ENCODE data around the gene NTNG1.
"Not testable (repeated sequence)": the region's sequence is repeated elsewhere in the genome, so short reads cannot be mapped to it uniquely, and the experiment has no call there.

The NTNG1 gene

DNA sequence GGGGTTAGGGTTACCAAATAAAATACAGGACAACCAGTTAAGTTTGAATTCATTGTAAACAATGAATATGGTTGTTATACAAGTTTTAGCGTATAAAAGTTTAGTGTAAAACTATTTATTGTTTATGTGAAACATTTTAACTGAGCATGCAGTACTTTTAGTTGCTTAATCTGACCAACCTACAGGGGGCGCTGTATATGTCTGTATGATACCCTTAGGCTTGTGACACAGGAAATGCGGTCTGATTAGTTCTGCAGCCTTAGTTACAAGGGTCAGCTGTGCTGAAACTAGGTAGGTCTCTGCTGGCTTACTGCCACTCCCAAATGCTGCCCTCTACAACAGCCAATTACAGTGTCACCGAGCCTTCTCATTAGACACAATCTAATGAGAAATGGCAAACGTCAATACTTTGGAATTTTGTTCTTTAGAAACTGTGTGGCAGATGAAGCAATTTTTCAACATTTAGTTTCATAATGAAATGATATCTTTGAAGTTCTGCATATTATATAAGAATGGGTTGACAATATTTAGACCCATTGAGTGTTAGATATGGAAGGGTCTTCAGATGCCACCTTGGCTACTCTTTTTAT, 56.2 kb downstream of the NTNG1 start:
- Mint-ChIP-seq H3K4me1 (no peaks in the 10 kb centered on the region), H3K4me3 (no peak overlapping the region), H3K27ac (no peak overlapping the region), H3K36me3 (no peaks in the 10 kb centered on the region), H3K27me3 (no peaks in the 10 kb centered on the region), H3K9me3 (peaks cover 4 to 5% of the 10 kb centered on the region in 2 donors)
- DNase-seq (peak; percentile 11), ATAC-seq (replicated peaks) (peak; percentile 71 to 76)

DNA sequence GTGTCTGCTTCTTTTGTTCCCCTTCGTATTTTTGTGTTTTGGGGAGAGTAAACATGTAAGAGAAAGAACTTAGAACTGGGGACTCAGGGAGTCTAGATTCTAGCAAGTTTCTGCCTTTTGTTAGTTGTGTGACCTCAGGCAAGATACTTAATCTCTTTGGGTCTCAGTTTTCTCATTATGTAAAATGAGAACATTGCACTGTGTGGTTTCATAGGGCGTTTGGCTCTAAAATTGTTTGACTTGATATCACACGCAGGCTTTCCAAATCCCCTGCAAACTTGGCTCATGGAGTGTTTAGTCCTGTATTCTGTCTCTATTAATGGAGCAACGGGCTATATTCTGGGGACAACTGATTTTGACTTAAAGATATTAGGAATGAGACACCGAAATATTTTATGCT, 57.7 kb downstream of the NTNG1 start:
- no peaks in the 10 kb centered on the region for H3K27me3 Mint-ChIP-seq
- H3K9me3 Mint-ChIP-seq: peaks cover 5 to 6% of the 10 kb centered on the region in 2 donors
- ATAC-seq (replicated peaks) (no peak), DNase-seq (no peak)
- H3K36me3 Mint-ChIP-seq: peaks cover 0 to 3% of the 10 kb centered on the region in 2 donors
- no peak overlapping the region for H3K27ac Mint-ChIP-seq
- no peak overlapping the region for H3K4me3 Mint-ChIP-seq
- no peaks in the 10 kb centered on the region for H3K4me1 Mint-ChIP-seq

DNA sequence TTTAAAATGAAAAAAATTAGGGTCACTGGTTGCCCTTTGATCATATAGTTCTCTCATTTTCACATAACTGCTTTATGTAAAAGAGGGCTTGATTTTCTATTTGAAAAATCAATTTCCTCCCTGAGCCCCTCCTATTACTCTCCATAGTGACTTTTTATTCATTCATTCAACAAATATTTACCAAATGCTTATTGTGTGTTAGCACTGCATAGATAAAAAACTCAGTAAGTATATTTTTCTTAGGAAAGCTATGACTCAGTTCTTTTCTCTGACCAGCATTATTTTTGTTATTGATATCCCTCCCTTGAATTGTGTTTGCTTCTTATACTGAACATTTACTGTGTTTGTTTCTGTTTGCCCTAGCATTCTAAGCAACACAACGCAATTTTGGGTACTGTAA, 59.8 kb downstream of the NTNG1 start:
- no peak overlapping the region for H3K27ac Mint-ChIP-seq
- H3K4me1 Mint-ChIP-seq: no peaks in the 10 kb centered on the region
- no peak overlapping the region for H3K4me3 Mint-ChIP-seq
- ATAC-seq (replicated peaks) (no peak), DNase-seq (no peak)
- peaks cover 0 to 15% of the 10 kb centered on the region in 2 donors for H3K27me3 Mint-ChIP-seq
- peaks cover 5 to 6% of the 10 kb centered on the region in 2 donors for H3K9me3 Mint-ChIP-seq
- H3K36me3 Mint-ChIP-seq: peaks cover 0 to 3% of the 10 kb centered on the region in 2 donors

DNA sequence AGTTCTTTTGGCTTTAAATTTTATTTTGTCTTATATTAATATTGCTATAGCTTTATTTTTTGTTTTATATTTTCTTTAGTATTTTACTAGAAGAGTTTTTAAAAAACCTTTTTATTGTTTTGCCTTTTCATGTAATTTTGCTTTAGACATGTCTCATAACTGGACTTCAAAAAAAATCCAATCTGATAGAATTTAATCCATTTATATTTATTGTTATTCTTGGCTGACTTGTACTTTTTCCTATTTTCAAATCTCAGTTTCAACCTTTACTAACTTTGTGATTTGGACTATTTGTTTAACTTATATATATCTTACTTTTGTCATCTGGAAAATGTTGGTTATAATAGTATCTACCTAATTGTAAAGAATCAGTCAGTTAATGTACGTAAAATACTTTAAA, 61.2 kb downstream of the NTNG1 start:
- H3K27me3 Mint-ChIP-seq: peaks cover 0 to 23% of the 10 kb centered on the region in 2 donors

DNA sequence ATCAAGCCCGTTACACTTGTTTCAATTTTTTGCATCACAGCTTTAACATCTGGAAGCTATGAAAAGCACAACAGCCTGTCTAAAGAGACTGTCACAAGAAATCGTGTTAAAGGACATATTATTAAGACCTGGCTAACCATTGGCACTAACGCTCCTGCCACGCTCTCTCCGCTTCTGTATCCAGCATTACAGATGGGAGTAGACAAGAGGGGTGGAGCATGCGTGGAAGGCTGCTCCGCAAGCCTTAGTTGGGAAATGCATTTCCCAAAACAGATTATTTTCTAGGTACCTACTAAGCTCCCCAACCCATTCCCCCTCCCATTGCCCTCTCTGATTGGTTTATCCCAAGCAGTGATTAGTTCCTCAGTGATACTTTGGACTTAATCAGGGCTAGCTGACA, 72.4 kb downstream of the NTNG1 start:
- H3K9me3 Mint-ChIP-seq: peaks cover 0 to 6% of the 10 kb centered on the region in 2 donors
- no peak overlapping the region for H3K4me3 Mint-ChIP-seq
- H3K4me1 Mint-ChIP-seq: no peaks in the 10 kb centered on the region
- no peak overlapping the region for H3K27ac Mint-ChIP-seq
- no peak for ATAC-seq (replicated peaks)
- no peak for DNase-seq
- H3K36me3 Mint-ChIP-seq: no peaks in the 10 kb centered on the region
- peaks cover 8 to 12% of the 10 kb centered on the region in 2 donors for H3K27me3 Mint-ChIP-seq

More for the DNA sequence above, 61.2 kb downstream of the NTNG1 start:
- Mint-ChIP-seq H3K9me3 (peaks cover 5 to 6% of the 10 kb centered on the region in 2 donors), H3K4me3 (no peak overlapping the region), H3K27ac (no peak overlapping the region), H3K36me3 (peaks cover 0 to 3% of the 10 kb centered on the region in 2 donors), H3K4me1 (no peaks in the 10 kb centered on the region)
- no peak for ATAC-seq (replicated peaks)
- no peak for DNase-seq

DNA sequence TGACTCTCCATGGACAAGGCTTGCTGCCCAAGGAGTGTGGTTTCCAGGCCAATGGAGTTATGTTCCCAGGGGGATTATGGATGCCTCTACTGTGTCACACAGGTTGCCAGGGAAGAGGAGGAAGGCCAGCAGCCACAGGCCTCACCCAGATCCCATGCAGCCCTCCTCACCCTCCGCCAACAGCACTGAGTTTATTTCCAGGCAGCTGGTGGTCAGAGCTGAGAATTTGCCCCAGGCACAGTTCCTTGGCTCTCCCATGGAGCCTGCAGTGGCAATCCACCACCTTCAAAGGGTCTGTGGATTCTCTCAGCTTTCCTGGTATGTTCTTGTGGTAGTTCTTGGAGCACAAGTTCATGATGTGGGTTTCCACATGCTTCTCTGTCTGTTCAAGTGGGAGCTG, 79.2 kb downstream of the NTNG1 start:
- Mint-ChIP-seq H3K27ac (no peak overlapping the region), H3K27me3 (peaks cover 9 to 12% of the 10 kb centered on the region in 2 donors), H3K4me1 (no peaks in the 10 kb centered on the region), H3K9me3 (peaks cover 9 to 12% of the 10 kb centered on the region in 2 donors), H3K36me3 (peaks cover 3 to 5% of the 10 kb centered on the region in 2 donors), H3K4me3 (no peak overlapping the region)
- ATAC-seq (replicated peaks): no peak
- no peak for DNase-seq

DNA sequence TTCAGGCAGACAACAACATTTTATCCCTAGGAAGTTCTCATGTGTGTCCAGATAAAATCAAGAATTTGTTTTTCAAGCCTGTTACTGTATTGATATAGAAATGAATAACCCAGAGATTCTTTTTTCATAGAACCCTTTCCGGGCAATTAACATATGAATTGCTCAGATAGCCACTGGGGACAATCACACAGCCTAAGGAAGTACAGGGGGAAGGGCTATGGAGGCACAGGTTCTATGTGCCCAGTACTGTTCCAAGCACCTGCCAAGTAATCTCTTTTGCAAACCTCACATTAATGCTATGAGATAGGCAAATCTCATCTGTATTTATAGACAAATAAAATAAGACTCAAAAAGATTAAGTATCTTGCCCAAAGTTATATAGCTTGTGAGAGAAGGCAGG, 84.9 kb downstream of the NTNG1 start:
- H3K36me3 Mint-ChIP-seq: no peaks in the 10 kb centered on the region
- no peaks in the 10 kb centered on the region for H3K9me3 Mint-ChIP-seq
- no peak for ATAC-seq (replicated peaks)

DNA sequence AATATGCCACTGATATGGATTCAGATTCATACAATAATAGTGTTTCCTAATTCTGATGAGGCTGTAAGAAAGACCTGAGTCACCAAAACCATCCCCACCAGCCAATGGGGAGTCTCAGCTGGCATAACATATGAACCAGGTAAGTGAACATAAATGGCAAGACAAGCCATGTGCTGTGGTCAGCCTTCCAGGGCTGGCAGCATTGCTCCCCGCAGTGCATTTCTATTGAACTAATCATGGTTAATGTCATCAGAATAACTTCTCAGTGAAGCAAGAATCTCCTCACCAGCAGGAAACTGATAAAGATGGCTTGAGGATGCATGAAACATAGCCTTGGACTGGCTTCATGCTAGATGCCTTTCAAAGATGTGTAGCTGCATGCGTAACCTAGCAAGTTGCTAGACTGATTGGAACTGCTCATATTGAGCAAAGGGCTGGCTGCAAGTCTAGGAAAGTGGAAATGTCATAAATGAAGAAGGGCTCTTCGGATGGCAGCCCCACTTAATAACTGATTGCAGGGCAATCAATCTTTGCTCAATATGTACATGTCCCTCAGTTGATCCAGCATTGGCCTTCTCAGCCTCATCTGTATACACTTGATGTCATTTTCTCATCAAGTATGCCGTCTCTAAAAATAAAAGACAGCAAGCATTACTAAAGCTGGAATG, 88.0 kb downstream of the NTNG1 start:
- Mint-ChIP-seq H3K4me1 (no peaks in the 10 kb centered on the region), H3K27ac (no peak overlapping the region), H3K4me3 (no peak overlapping the region), H3K36me3 (no peaks in the 10 kb centered on the region), H3K27me3 (no peaks in the 10 kb centered on the region), H3K9me3 (no peaks in the 10 kb centered on the region)
- ATAC-seq (replicated peaks) (no peak), DNase-seq (no peak)

More for the DNA sequence above, 84.9 kb downstream of the NTNG1 start:
- H3K27ac Mint-ChIP-seq: no peak overlapping the region
- no peaks in the 10 kb centered on the region for H3K27me3 Mint-ChIP-seq
- no peak for DNase-seq
- no peaks in the 10 kb centered on the region for H3K4me1 Mint-ChIP-seq
- H3K4me3 Mint-ChIP-seq: no peak overlapping the region

DNA sequence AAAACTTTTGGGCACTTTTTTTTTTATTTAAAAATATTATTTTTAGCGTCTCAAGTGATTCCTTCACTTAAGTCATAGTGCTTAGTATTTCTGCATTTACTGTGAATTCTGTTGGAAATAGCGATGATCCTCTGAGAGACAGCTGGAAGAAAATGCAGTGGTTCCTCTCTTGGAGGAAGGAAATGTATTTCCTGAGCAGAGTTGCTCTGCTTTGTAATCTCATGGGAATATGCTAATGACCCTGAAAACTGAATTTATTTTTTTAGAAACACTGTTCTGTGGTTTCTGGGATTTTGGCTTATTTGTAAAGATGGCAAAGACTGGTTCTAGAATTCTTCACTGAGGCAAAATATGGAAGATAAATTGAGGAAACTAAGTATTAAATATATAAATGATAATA, 88.9 kb downstream of the NTNG1 start:
- ATAC-seq (replicated peaks) (no peak), DNase-seq (no peak)
- no peaks in the 10 kb centered on the region for H3K36me3 Mint-ChIP-seq
- H3K4me1 Mint-ChIP-seq: no peaks in the 10 kb centered on the region
- no peak overlapping the region for H3K4me3 Mint-ChIP-seq
- H3K27me3 Mint-ChIP-seq: no peaks in the 10 kb centered on the region
- no peaks in the 10 kb centered on the region for H3K9me3 Mint-ChIP-seq
- H3K27ac Mint-ChIP-seq: no peak overlapping the region

DNA sequence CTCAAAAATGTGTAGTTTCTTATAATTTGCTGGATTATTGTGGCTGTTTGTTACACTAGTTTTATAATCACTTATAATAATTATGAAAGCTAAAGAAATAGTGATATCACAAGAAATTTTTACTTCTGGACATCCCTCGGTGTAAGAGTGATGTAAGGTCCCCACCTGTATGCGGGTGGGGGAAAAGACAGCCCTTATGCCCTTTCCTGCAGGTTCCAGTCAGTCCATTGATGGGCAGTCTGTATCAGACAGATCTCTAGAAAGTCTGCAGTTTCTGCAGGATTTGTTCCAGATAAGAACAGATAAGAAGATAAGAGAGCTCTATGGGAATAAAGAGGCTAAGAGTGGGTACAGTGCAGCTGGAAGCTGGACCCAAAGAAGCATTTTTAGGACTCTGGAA, 89.3 kb downstream of the NTNG1 start:
- Mint-ChIP-seq H3K27me3 (no peaks in the 10 kb centered on the region), H3K36me3 (no peaks in the 10 kb centered on the region), H3K27ac (no peak overlapping the region), H3K9me3 (no peaks in the 10 kb centered on the region), H3K4me3 (no peak overlapping the region), H3K4me1 (no peaks in the 10 kb centered on the region)
- no peak for DNase-seq
- ATAC-seq (replicated peaks): no peak

DNA sequence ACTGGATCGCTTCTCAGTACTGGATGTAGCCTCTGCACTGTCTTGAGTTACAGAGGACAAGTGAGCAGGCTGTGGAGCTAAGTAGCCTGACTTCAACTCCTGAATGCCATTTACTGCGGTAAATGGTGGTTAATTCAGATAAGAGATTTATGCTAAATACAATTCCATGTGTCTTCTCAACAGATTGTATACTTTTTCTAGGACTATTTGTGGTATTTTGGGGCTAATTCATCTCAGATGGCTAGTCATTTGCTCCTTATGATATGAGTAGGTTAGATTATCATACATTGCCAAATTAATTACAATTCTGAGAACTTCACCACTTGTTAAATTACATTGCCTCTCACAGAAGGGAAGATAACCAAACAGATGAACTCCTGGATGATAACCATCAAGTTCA, 90.5 kb downstream of the NTNG1 start:
- ATAC-seq (replicated peaks) (no peak), DNase-seq (no peak)
- Mint-ChIP-seq H3K9me3 (peaks cover 6% of the 10 kb centered on the region in 2 donors), H3K4me3 (no peak overlapping the region), H3K27ac (no peak overlapping the region), H3K4me1 (no peaks in the 10 kb centered on the region), H3K27me3 (no peaks in the 10 kb centered on the region), H3K36me3 (peaks cover 0 to 4% of the 10 kb centered on the region in 2 donors)

DNA sequence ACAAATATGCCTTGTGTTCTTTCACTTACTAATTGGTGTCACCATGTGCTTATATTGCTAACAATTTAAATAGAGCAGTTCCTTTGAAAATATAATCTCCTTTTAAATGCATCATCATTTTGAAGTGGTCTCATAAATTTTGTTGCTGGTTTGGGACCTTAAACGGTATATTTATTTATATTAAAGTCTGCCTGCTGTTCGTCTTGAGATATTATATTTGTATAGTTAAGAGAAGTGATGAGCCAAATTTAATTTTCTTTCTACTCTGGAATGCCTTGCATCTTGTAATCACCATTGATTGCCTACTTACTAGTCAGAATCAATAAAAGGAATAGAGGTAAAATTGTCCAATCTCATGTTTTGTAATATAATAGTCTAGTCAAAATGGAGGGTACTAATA, 91.6 kb downstream of the NTNG1 start:
- H3K9me3 Mint-ChIP-seq: peaks cover 12 to 13% of the 10 kb centered on the region in 2 donors
- no peak overlapping the region for H3K4me3 Mint-ChIP-seq
- H3K4me1 Mint-ChIP-seq: no peaks in the 10 kb centered on the region
- DNase-seq (no peak), ATAC-seq (replicated peaks) (no peak)
- H3K27me3 Mint-ChIP-seq: no peaks in the 10 kb centered on the region
- H3K36me3 Mint-ChIP-seq: peaks cover 0 to 10% of the 10 kb centered on the region in 2 donors
- H3K27ac Mint-ChIP-seq: no peak overlapping the region

DNA sequence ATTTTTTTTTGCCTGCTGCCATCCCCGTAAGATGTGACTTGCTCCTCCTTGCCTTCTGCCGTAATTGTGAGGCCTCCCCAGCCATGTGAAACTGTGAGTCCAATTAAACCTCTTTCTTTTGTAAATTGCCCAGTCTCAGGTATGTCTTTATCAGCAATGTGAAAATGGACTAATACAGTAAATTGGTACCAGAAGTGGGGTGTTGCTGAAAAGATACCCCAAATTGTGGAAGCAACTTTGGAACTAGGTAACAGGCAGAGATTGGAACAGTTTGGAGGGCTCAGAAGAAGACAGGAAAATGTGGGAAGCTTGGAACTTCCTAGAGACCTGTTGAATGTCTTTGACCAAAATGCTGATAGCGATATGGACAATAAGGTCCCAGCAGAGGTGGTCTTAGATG, 95.9 kb downstream of the NTNG1 start:
- not testable (repeated sequence) for H3K4me3 Mint-ChIP-seq; ATAC-seq (replicated peaks); DNase-seq; H3K27ac Mint-ChIP-seq; H3K4me1 Mint-ChIP-seq; H3K36me3 Mint-ChIP-seq; H3K27me3 Mint-ChIP-seq
- peaks cover 13 to 18% of the 10 kb centered on the region in 2 donors for H3K9me3 Mint-ChIP-seq

DNA sequence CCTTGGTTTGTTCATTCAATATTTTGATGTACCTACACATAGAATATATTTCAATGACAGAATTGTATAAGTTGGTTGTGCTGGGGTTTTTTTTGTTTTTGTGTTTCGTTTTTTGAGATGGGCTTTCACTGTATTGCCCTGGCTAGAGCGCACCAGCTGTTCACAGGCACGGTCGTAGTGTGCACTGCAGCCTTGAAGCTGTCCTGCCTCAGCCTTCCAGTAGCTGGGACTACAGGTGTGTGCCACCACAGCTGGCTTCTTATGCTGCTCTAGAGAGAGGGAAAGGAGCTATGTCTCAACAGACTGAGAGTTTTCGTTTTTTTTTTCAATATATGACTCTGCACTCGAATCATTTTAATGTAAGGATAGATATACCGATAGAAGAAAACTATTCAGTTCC, 102.6 kb downstream of the NTNG1 start:
- Mint-ChIP-seq H3K27me3 (no peaks in the 10 kb centered on the region), H3K4me3 (no peak overlapping the region), H3K4me1 (peaks cover 4 to 8% of the 10 kb centered on the region in 2 donors), H3K27ac (no peak overlapping the region), H3K36me3 (no peaks in the 10 kb centered on the region), H3K9me3 (no peaks in the 10 kb centered on the region)
- ATAC-seq (replicated peaks) (no peak), DNase-seq (no peak)

DNA sequence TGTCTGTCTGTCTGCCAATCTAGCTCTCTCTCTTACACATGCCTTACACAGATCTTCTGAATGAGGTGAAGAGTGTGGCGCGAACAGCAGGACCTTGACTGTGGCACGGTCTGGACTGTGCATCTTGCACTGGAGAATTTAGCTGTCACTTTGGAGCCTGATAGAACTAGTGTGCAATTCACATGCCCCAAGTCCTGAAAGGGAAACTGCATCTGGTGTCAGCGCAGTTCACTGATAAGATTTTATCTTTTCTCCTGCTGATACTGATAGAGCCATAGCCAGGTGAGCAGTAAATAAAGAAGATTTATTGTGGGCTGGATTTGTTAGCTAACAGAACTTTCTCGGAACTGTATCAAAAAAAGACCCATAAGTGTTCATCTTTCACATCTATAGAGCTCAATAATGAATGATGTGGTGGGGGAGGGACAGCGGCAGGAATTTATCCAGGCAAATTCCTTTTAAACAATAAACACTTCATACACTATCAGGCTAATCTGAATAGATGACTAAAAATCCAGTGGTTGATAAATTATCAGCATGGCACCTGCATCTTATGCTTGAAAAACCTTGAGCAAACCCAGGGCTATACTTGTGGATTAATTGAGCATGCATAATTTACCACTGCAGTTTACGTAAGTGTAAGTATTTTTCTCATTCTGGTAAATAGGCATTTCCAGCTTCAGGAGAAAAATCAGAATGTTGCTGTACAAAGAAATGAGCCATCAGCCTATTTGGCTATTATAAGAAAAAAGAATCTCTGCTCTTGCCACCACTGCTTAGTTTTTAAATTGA, 104.1 kb downstream of the NTNG1 start:
- H3K4me1 Mint-ChIP-seq: peaks cover 4 to 8% of the 10 kb centered on the region in 2 donors
- H3K27ac Mint-ChIP-seq: no peak overlapping the region
- H3K9me3 Mint-ChIP-seq: no peaks in the 10 kb centered on the region
- no peaks in the 10 kb centered on the region for H3K27me3 Mint-ChIP-seq
- DNase-seq: no peak
- no peaks in the 10 kb centered on the region for H3K36me3 Mint-ChIP-seq
- ATAC-seq (replicated peaks): no peak
- H3K4me3 Mint-ChIP-seq: no peak overlapping the region
